Lung (tissue), 12 donors: ENCODE data around the gene TMEM186. TPM values are rescaled to one million over a fixed set of nuclear protein-coding genes. Genes with fewer than 3 reads are reported as not detected.

Source experiments
- ATAC-seq: fragments of 200-7000 bp; cut with Tn5 transposase; one replicate; pipeline ENCODE4 v1.9.1; 2020; ENCODE audit warnings: moderate number of reproducible peaks; ENCODE audit not compliant: insufficient read depth, low FRiP score
- DNase-seq, 3 donors: peaks; one replicate each; pipeline ENCODE4 v3.0.0-alpha.2; 2013 to 2017
- H3K27ac ChIP-seq, 2 donors: one replicate each; pipeline ENCODE4 v1.5.1; 2013; ENCODE audit warnings: mild to moderate bottlenecking in 2 of 2, moderate library complexity in 2 of 2, control low read depth in 1 of 2, inconsistent platforms in 1 of 2, low read depth in 1 of 2, low read length in 1 of 2
- H3K27me3 ChIP-seq, 3 donors: one replicate each; pipeline ENCODE4 v1.5.1; 2013; ENCODE audit warnings: low read length in 2 of 3; ENCODE audit not compliant: control insufficient read depth in 3 of 3, insufficient read depth in 3 of 3
- H3K36me3 ChIP-seq, 4 donors: one replicate each; pipeline ENCODE4 v1.5.1; 2013; ENCODE audit warnings: low read length in 4 of 4, mild to moderate bottlenecking in 1 of 4, moderate library complexity in 1 of 4; ENCODE audit not compliant: control insufficient read depth in 4 of 4, insufficient read depth in 4 of 4
- H3K4me1 ChIP-seq, 5 donors: one replicate each; pipeline ENCODE4 v1.5.1; 2013; ENCODE audit warnings: low read length in 5 of 5, mild to moderate bottlenecking in 2 of 5, moderate library complexity in 1 of 5; ENCODE audit not compliant: control insufficient read depth in 5 of 5, insufficient read depth in 5 of 5
- H3K4me3 ChIP-seq: one replicate; pipeline ENCODE4 v1.5.1; 2013; ENCODE audit warnings: mild to moderate bottlenecking, control low read depth, moderate library complexity
- H3K9ac ChIP-seq, 2 donors: one replicate each; pipeline ENCODE4 v1.5.1; 2013; ENCODE audit warnings: low read length in 2 of 2, control low read depth in 1 of 2; ENCODE audit not compliant: insufficient read depth in 1 of 2
- H3K9me3 ChIP-seq, 4 donors: one replicate each; pipeline ENCODE4 v1.5.1; 2013; ENCODE audit warnings: low read length in 3 of 4, mild to moderate bottlenecking in 1 of 4, moderate library complexity in 1 of 4; ENCODE audit not compliant: control insufficient read depth in 4 of 4, insufficient read depth in 3 of 4
- WGBS, 2 donors: extraction: QIAGEN DNeasy Blood & Tissue Kit; methylation state at CpG; one replicate each; pipeline ENCODE4 v1.1.7; 2013; 5-methylcytosine and 5-hydroxymethylcytosine counted together
- polyA plus RNA-seq, 2 donors: library from polyadenylated mRNA; stranded (reverse); fragments of 200-250 nt; gene quantifications; one replicate each; pipeline ENCODE4 v1.2.1, GENCODE V29; 2013
- total RNA-seq, 2 donors: library from RNA; depleted of rRNA in 1 of 2; stranded (reverse); fragments of >200 nt in 1 of 2; gene quantifications; one replicate each; pipeline ENCODE4 v1.2.1, GENCODE V29; 2014 to 2021
- TF ChIP-seq, protein P1 (sequence below): IDR thresholded peaks from 2 replicates; pipeline ENCODE4 v1.5.1; 2012; ENCODE audit warnings: mild to moderate bottlenecking; ENCODE audit errors: control extremely low read depth, extremely low read depth
- donor health status: control.
- donor health status: control.
- donor health status: Bipolar disorder and iron deficiency.
- donor health status: healthy.
- donor health status: DM: yes; HTN: yes; CAD: no.

TMEM186 gene
- total and polyA plus RNA-seq, 4 donors, result 6.5 to 10.7 (median 8.2) TPM

GRCh38 chr16:8782673-8783072 lies 14.8 kb downstream of the TMEM186 start:
- Histone ChIP-seq H3K9me3 (no peaks in the 10 kb centered on the region), H3K36me3 (peaks cover 0 to 6% (median 1%) of the 10 kb centered on the region in 4 donors), H3K9ac (no peak overlapping the region), H3K27me3 (no peaks in the 10 kb centered on the region), H3K4me3 (no peak overlapping the region), H3K4me1 (no peaks in the 10 kb centered on the region), H3K27ac (no peak overlapping the region)
- 67 to 70% methylated on average over 6 of the region's 6 CpGs for WGBS, 2 donors
- ATAC-seq (no peak), DNase-seq (no peak)
- TF ChIP-seq, protein P1, sequence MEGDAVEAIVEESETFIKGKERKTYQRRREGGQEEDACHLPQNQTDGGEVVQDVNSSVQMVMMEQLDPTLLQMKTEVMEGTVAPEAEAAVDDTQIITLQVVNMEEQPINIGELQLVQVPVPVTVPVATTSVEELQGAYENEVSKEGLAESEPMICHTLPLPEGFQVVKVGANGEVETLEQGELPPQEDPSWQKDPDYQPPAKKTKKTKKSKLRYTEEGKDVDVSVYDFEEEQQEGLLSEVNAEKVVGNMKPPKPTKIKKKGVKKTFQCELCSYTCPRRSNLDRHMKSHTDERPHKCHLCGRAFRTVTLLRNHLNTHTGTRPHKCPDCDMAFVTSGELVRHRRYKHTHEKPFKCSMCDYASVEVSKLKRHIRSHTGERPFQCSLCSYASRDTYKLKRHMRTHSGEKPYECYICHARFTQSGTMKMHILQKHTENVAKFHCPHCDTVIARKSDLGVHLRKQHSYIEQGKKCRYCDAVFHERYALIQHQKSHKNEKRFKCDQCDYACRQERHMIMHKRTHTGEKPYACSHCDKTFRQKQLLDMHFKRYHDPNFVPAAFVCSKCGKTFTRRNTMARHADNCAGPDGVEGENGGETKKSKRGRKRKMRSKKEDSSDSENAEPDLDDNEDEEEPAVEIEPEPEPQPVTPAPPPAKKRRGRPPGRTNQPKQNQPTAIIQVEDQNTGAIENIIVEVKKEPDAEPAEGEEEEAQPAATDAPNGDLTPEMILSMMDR, result no peak

GRCh38 chr16:8781797-8782196 lies 15.6 kb downstream of the TMEM186 start:
- WGBS, 2 donors, result 92 to 97% methylated on average over 8 of the region's 8 CpGs
- Histone ChIP-seq H3K9ac (no peak overlapping the region), H3K36me3 (peaks cover 0 to 8% (median 6%) of the 10 kb centered on the region in 4 donors), H3K4me3 (no peak overlapping the region), H3K27me3 (no peaks in the 10 kb centered on the region), H3K27ac (no peak overlapping the region), H3K4me1 (no peaks in the 10 kb centered on the region), H3K9me3 (no peaks in the 10 kb centered on the region)
- ATAC-seq (no peak), DNase-seq (no peak)
- TF ChIP-seq, protein P1, result no peak

DNA sequence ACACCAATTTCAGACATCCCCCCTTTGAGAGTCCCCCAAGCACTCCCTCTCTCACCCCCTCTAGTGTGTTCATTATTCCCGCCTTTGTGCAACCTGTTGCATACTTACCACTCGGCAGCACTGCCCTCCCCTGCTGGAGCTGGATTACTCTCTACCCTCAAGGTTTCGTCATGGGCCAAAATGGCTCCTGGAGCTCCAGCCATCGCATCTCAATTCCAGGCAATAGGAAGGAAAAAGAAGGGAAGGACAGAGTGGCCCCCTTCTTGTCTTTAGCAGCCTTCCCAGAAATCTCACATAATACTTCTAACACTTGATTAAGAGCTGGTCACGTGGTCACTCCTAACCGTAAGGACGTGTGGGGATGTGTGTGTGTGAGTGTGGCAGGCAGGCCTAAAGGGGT lies 20.2 kb downstream of the TMEM186 start:
- no peaks in the 10 kb centered on the region for H3K9me3 ChIP-seq
- H3K27ac ChIP-seq, result no peak overlapping the region
- no peaks in the 10 kb centered on the region for H3K4me1 ChIP-seq
- TF ChIP-seq, protein P1, result no peak
- no peak overlapping the region for H3K4me3 ChIP-seq
- ATAC-seq, result no peak
- H3K9ac ChIP-seq, result no peak overlapping the region
- H3K27me3 ChIP-seq, result no peaks in the 10 kb centered on the region
- DNase-seq, result no peak
- WGBS, 2 donors, result 91 to 93% methylated on average over 7 of the region's 7 CpGs
- H3K36me3 ChIP-seq, result peaks cover 3 to 17% (median 15%) of the 10 kb centered on the region in 4 donors

GRCh38 chr16:8776129-8776584 lies 21.3 kb downstream of the TMEM186 start:
- Histone ChIP-seq H3K9me3 (no peaks in the 10 kb centered on the region), H3K36me3 (peaks cover 3 to 17% (median 15%) of the 10 kb centered on the region in 4 donors), H3K4me1 (no peaks in the 10 kb centered on the region), H3K9ac (no peak overlapping the region), H3K27me3 (no peaks in the 10 kb centered on the region), H3K27ac (no peak overlapping the region), H3K4me3 (no peak overlapping the region)
- TF ChIP-seq, protein P1, result no peak
- DNase-seq (peak in 1 of 3 donors; percentile 12), ATAC-seq (no peak)
- WGBS, 2 donors, result 78 to 87% methylated on average over 12 of the region's 12 CpGs
